Measurements from ENCODE around the gene PRKAR1B. TPM values are rescaled to one million over a fixed set of nuclear protein-coding genes. Genes with fewer than 3 reads are reported as not detected.

Gene PRKAR1B
- total RNA-seq, 1 donor from 2014 or later = 14.7 TPM

- H3K27me3 Mint-ChIP-seq (ENCODE audit: low read depth, unreplicated experiment) = no peaks in the 10 kb centered on the region
- H2AFZ ChIP-seq (ENCODE audit: low read depth, low read length) = no peak overlapping the region
- no peak overlapping the region for H3K4me3 ChIP-seq (ENCODE audit: insufficient read depth, low read depth, low read length)
- no peak overlapping the region for H3K4me3 Mint-ChIP-seq (ENCODE audit: unreplicated experiment)
- H3K79me2 ChIP-seq (ENCODE audit: insufficient read depth, low read length) = peaks cover 34% of the 10 kb centered on the region
- TF ChIP-seq EZH2 (IDR thresholded peaks at IDR 0.05; ENCODE audit: insufficient read depth, low read length) (no peak), CTCF (IDR thresholded peaks at IDR 0.05; ENCODE audit: insufficient read depth, low read depth, low read length) (no peak)
- no peak overlapping the region for H3K27ac Mint-ChIP-seq (ENCODE audit: unreplicated experiment)
- no peak overlapping the region for H3K27ac ChIP-seq (ENCODE audit: low read depth, low read length)
- peaks cover 2% of the 10 kb centered on the region for H3K4me1 ChIP-seq (ENCODE audit: insufficient read depth, low read length)
- H3K9me3 ChIP-seq (ENCODE audit: insufficient read depth, low read depth, low read length) = no peaks in the 10 kb centered on the region
- H3K36me3 Mint-ChIP-seq (ENCODE audit: low read depth, unreplicated experiment) = peaks cover 21% of the 10 kb centered on the region
- peaks cover 30% of the 10 kb centered on the region for H4K20me1 ChIP-seq (ENCODE audit: insufficient read depth, low read length)
- no peaks in the 10 kb centered on the region for H3K27me3 ChIP-seq (ENCODE audit: insufficient read depth, low read length)
- H3K4me2 ChIP-seq (ENCODE audit: low read length) = no peak overlapping the region
- no peak overlapping the region for H3K9ac ChIP-seq (ENCODE audit: low read length)
- no peak for FAIRE-seq
- H3K9me3 Mint-ChIP-seq (ENCODE audit: unreplicated experiment) = no peaks in the 10 kb centered on the region
- peaks cover 7% of the 10 kb centered on the region for H3K36me3 ChIP-seq (ENCODE audit: insufficient read depth, low read length)
- no peak for DNase-seq (ENCODE audit: low read depth)
- H3K4me1 Mint-ChIP-seq (ENCODE audit: low read depth, unreplicated experiment) = peaks cover 3% of the 10 kb centered on the region
These were observed 15.7 kb upstream of the PRKAR1B start for GRCh38 chr7:742791-743190.

DNA sequence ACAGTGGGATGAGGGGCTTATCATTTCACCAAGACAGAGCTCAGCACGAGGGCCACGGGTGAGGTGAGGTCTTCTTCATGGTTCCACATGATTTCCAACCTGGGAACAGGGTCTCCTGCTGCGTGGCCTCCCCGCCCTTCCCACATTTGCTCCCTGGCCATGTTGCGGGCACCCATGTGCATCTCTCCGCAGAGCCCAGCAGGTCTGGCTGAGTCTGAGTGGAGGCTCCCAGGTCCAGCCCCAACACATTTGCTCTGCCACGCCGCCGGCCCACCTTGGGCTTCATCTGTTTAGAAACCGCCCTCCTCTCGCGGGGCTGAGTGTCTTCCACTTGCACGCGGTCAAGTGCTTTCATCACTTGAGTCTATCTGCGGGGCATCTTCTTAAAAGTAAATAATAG lies 14.8 kb upstream of the PRKAR1B start:
- no peak overlapping the region for H3K27ac Mint-ChIP-seq (ENCODE audit: unreplicated experiment)
- no peak overlapping the region for H3K9ac ChIP-seq (ENCODE audit: low read length)
- no peak overlapping the region for H3K27ac ChIP-seq (ENCODE audit: low read depth, low read length)
- peaks cover 34% of the 10 kb centered on the region for H3K79me2 ChIP-seq (ENCODE audit: insufficient read depth, low read length)
- no peak for DNase-seq (ENCODE audit: low read depth)
- no peak overlapping the region for H2AFZ ChIP-seq (ENCODE audit: low read depth, low read length)
- peaks cover 21% of the 10 kb centered on the region for H3K36me3 Mint-ChIP-seq (ENCODE audit: low read depth, unreplicated experiment)
- H4K20me1 ChIP-seq (ENCODE audit: insufficient read depth, low read length) = peaks cover 30% of the 10 kb centered on the region
- H3K36me3 ChIP-seq (ENCODE audit: insufficient read depth, low read length) = peaks cover 7% of the 10 kb centered on the region
- no peaks in the 10 kb centered on the region for H3K27me3 ChIP-seq (ENCODE audit: insufficient read depth, low read length)
- no peaks in the 10 kb centered on the region for H3K27me3 Mint-ChIP-seq (ENCODE audit: low read depth, unreplicated experiment)
- H3K4me3 ChIP-seq (ENCODE audit: insufficient read depth, low read depth, low read length) = no peak overlapping the region
- no peaks in the 10 kb centered on the region for H3K9me3 ChIP-seq (ENCODE audit: insufficient read depth, low read depth, low read length)
- no peaks in the 10 kb centered on the region for H3K9me3 Mint-ChIP-seq (ENCODE audit: unreplicated experiment)
- TF ChIP-seq CTCF (IDR thresholded peaks at IDR 0.05; ENCODE audit: insufficient read depth, low read depth, low read length) (no peak), EZH2 (IDR thresholded peaks at IDR 0.05; ENCODE audit: insufficient read depth, low read length) (no peak)
- H3K4me1 Mint-ChIP-seq (ENCODE audit: low read depth, unreplicated experiment) = peaks cover 8% of the 10 kb centered on the region
- H3K4me1 ChIP-seq (ENCODE audit: insufficient read depth, low read length) = peaks cover 2% of the 10 kb centered on the region
- H3K4me3 Mint-ChIP-seq (ENCODE audit: unreplicated experiment) = no peak overlapping the region
- H3K4me2 ChIP-seq (ENCODE audit: low read length) = no peak overlapping the region
- FAIRE-seq = no peak

GRCh38 chr7:741191-741671 lies 14.2 kb upstream of the PRKAR1B start:
- Mint-ChIP-seq H3K4me1 (ENCODE audit: low read depth, unreplicated experiment) (peaks cover 8% of the 10 kb centered on the region), H3K36me3 (ENCODE audit: low read depth, unreplicated experiment) (peaks cover 21% of the 10 kb centered on the region), H3K27me3 (ENCODE audit: low read depth, unreplicated experiment) (no peaks in the 10 kb centered on the region), H3K9me3 (ENCODE audit: unreplicated experiment) (no peaks in the 10 kb centered on the region), H3K4me3 (ENCODE audit: unreplicated experiment) (no peak overlapping the region), H3K27ac (ENCODE audit: unreplicated experiment) (no peak overlapping the region)
- H3K27ac ChIP-seq (ENCODE audit: low read depth, low read length) = no peak overlapping the region
- peaks cover 2% of the 10 kb centered on the region for H3K4me1 ChIP-seq (ENCODE audit: insufficient read depth, low read length)
- H3K79me2 ChIP-seq (ENCODE audit: insufficient read depth, low read length) = peaks cover 36% of the 10 kb centered on the region
- no peaks in the 10 kb centered on the region for H3K9me3 ChIP-seq (ENCODE audit: insufficient read depth, low read depth, low read length)
- H3K4me3 ChIP-seq (ENCODE audit: insufficient read depth, low read depth, low read length) = no peak overlapping the region
- no peaks in the 10 kb centered on the region for H3K27me3 ChIP-seq (ENCODE audit: insufficient read depth, low read length)
- no peak overlapping the region for H2AFZ ChIP-seq (ENCODE audit: low read depth, low read length)
- H3K9ac ChIP-seq (ENCODE audit: low read length) = no peak overlapping the region
- DNase-seq (ENCODE audit: low read depth) = no peak
- TF ChIP-seq EZH2 (IDR thresholded peaks at IDR 0.05; ENCODE audit: insufficient read depth, low read length) = no peak
- no peak for TF ChIP-seq CTCF (IDR thresholded peaks at IDR 0.05; ENCODE audit: insufficient read depth, low read depth, low read length)
- no peak overlapping the region for H3K4me2 ChIP-seq (ENCODE audit: low read length)
- FAIRE-seq = no peak
- peaks cover 7% of the 10 kb centered on the region for H3K36me3 ChIP-seq (ENCODE audit: insufficient read depth, low read length)
- H4K20me1 ChIP-seq (ENCODE audit: insufficient read depth, low read length) = peaks cover 31% of the 10 kb centered on the region

All from astrocyte (in vitro differentiated cells and primary cell).